ENCODE data around the gene CHGA.

Gene CHGA

DNA sequence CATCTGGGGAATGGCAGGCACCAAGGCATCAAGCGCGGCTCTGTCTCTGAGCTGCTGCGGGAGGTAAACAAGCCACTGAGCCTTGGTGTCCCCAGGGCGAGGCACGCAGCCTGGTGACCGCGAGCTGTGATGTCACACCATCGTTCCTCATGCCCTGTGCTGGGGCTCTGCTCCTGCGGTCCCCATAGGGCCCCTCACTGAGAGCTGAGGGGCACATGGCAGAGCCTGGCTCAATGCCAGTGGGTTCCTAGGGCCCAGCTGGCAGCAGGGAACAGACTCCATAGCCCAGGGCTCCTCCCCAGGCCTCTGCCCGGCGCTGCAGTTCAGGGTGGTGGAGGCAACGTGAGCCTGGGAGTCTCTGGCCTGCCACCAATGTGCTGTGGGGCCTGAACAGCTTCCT, 22.6 kb downstream of the CHGA start:
- TF ChIP-seq CTCF (conservative IDR thresholded peaks at IDR 0.05; ENCODE audit: low read depth): no peak
- CTCF ChIA-PET: interaction anchor here (0.6 to 0.8 kb wide), 3 partner anchors 168 to 221 kb away, joined by 3 to 4 read pairs (median 3); no protein-coding TSS in a partner anchor
- peak overlapping the region; percentile 66 for H3K27ac ChIP-seq
- POLR2A ChIA-PET (ENCODE audit: low non-redundant PET): interaction anchor here (0.5 kb wide), 1 partner anchor 211 kb away, joined by 4 read pairs; no protein-coding TSS in a partner anchor
- DNase-seq (ENCODE audit: low spot score): no peak

GRCh38 chr14:92945959-92946846, 23.3 kb downstream of the CHGA start:
- ChIA-PET CTCF (interaction anchor here (0.8 to 1.3 kb wide), 5 partner anchors 9 to 193 kb away, joined by 3 to 6 read pairs (median 3); no protein-coding TSS in a partner anchor), POLR2A (ENCODE audit: low non-redundant PET) (no interaction called here)
- peak overlapping the region; percentile 66 for H3K27ac ChIP-seq
- TF ChIP-seq CTCF (conservative IDR thresholded peaks at IDR 0.05; ENCODE audit: low read depth): no peak
- peak; percentile 65 for DNase-seq (ENCODE audit: low spot score)

DNA sequence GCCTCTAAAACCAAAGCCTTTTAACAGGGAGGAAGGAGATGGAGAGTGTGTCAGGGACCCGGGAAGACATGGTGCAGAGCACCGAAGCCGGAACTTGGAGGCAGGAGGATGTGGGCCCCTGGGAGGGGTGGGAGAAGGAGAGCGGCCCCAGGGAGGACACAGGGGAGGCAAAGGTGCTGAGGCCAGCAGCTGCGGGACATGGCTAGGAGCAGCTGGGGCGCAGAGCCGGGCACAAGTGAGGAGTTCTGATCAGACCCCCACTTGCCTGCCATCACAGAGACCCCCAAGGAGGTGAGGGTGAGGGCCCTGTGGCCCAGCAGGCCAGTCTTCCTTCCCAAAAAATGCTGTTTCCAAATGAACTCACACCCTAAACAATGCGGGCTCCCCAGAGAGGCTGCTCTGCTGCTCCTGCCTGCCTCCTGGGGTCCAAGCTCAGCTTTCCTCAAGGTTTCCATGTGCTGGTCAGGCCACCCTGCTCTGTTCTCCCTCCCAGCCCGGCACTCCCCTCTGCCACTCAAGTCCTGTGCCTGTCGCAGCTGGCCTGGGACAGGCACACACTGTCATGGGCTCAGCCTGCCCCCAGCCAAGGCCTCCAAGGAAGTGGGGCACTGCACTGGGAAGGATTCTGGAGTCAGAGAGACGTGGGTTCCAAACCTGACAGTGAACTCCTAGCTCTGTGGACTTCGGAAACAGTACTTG, 24.0 kb downstream of the CHGA start:
- no peak for DNase-seq (ENCODE audit: low spot score)
- TF ChIP-seq CTCF (conservative IDR thresholded peaks at IDR 0.05; ENCODE audit: low read depth): no peak
- POLR2A ChIA-PET (ENCODE audit: low non-redundant PET): no interaction called here
- CTCF ChIA-PET: interaction anchor here (0.7 to 1.3 kb wide), 4 partner anchors 8 to 227 kb away, joined by 3 to 6 read pairs (median 4); no protein-coding TSS in a partner anchor
- H3K27ac ChIP-seq: peak overlapping the region; percentile 66

- no peak for TF ChIP-seq CTCF (conservative IDR thresholded peaks at IDR 0.05; ENCODE audit: low read depth)
These were observed 25.7 kb downstream of the CHGA start for GRCh38 chr14:92948647-92949046.

GRCh38 chr14:92949496-92950192, 26.7 kb downstream of the CHGA start:
- no peak overlapping the region for H3K27ac ChIP-seq
- POLR2A ChIA-PET (ENCODE audit: low non-redundant PET): no interaction called here
- no peak for TF ChIP-seq CTCF (conservative IDR thresholded peaks at IDR 0.05; ENCODE audit: low read depth)
- CTCF ChIA-PET: no interaction called here
- DNase-seq (ENCODE audit: low spot score): no peak

More at GRCh38 chr14:92948647-92949046, 25.7 kb downstream of the CHGA start:
- no peak for DNase-seq (ENCODE audit: low spot score)
- H3K27ac ChIP-seq: no peak overlapping the region
- CTCF ChIA-PET: no interaction called here
- POLR2A ChIA-PET (ENCODE audit: low non-redundant PET): no interaction called here

GRCh38 chr14:92950193-92950540, 27.2 kb downstream of the CHGA start:
- H3K27ac ChIP-seq: no peak overlapping the region
- TF ChIP-seq CTCF (conservative IDR thresholded peaks at IDR 0.05; ENCODE audit: low read depth): no peak
- POLR2A ChIA-PET (ENCODE audit: low non-redundant PET): no interaction called here
- CTCF ChIA-PET: interaction anchor here (1.0 kb wide), 1 partner anchor 9 kb away, joined by 3 read pairs; no protein-coding TSS in a partner anchor
- no peak for DNase-seq (ENCODE audit: low spot score)

Measured in RWPE1 (cell line).